Stimulated activated CD8-positive, alpha-beta memory T cell treated with anti-CD3 and anti-CD28 coated beads, Interleukin-12 subunit alpha, Interleukin-12 subunit beta, amount 100 ng/mL, for 24 hours (primary cell): Measurements from ENCODE around the gene EGR1.

Experiments used
- DNase-seq: peaks from one replicate; pipeline ENCODE4 v3.0.0-alpha.2; 2020; ENCODE audit errors: extremely low read depth

EGR1 gene

GRCh38 chr5:138465261-138466124, at the start of gene EGR1:
EGR1 (plus strand) TSS chr5:138465479; CDS start chr5:138465762, 283 bp downstream.
- DNase-seq = peak; percentile 84

- no peak for DNase-seq
These were observed 46.8 kb upstream of the EGR1 start for GRCh38 chr5:138418444-138418843.

DNA sequence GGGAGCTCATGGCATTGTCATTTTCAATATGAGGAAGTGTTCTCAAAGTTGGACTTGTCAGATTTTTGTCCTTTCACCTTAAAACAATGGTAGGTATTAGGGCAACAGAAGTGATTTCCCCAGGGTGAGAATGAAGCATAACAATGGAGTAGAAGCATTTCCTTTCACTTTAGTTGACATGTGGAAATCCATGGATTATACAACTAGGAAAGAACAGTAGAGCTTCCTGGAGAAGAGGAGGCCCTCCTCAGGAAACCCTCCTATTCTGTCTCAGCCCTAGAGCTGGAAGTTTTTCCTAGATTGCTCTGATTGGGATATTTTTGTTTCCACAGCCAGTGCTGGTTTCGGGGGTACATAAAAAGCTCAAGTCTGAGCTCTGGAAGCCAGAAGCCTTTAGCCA, 40.2 kb upstream of the EGR1 start:
- DNase-seq = no peak

DNA sequence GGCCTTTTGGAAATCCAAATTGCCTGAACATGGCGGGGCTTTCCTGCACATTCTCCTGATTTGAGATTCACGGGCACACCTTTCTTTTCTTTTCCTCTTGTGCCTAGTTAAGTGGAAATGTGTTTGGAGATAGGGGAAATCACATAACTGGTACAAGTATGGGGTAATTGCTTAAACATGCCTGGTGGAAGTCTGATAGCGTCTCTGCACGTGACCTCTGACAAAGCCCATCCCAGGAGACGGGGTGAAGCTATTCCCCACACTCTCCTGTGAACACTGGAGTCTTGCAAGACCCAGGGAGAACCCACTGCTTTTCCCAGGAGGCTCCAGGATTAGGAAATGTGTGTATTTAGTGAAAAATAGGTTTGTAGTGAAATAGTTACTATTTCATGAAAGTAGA, 29.3 kb upstream of the EGR1 start:
- no peak for DNase-seq

GRCh38 chr5:138438003-138438723, 27.1 kb upstream of the EGR1 start:
- DNase-seq = no peak

- DNase-seq = no peak
These were observed 26.4 kb upstream of the EGR1 start, which contains the start of gene REEP2 for GRCh38 chr5:138438724-138439476. REEP2 (plus strand) TSS chr5:138439057; CDS start chr5:138439209, 152 bp downstream.

GRCh38 chr5:138439477-138440158, 25.7 kb upstream of the EGR1 start:
- no peak for DNase-seq

DNA sequence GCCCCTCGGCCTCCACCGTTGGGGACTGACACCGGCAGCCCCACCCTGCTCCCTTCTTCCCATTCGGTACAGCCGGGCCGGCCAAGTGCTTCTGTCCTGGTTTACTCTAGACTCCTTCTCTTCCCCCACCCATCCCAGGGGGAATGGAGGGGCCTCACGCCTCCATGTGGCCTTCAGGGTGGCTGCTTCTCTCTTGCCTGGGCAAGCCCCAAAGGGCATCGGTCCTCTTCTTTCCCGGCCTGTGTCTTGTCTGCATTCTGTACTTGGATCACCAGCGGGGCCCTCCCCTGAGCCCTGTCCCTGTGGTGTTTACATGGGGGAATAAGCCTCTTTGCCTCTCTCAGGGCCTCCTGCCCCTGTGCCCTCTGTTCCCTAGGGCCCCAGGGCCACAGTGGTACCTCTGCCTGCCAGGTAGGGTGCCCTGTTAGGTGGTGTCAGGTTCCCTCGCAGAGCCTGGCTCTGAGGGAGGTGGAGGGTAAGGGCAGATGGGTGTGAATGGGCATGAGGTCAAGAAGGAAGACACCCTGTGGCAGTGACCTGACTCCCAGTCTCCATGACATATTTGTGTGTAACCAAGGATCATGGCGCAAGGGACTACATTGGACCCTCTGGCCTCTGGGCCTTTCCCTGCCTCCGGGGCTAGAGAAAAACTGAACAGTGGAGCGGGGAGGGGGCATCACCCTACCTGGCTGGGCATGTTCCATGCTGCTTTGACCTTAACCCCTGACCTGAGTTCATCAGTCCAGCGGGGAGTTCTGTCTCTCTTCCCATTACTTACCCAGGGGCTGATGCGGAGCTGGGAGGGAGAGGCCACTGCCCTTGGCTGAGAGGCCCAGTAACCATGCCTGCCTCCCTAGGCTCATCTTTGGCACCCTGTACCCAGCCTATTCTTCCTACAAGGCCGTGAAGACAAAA, 24.9 kb upstream of the EGR1 start:
- DNase-seq = no peak

GRCh38 chr5:138441221-138441620, 24.1 kb upstream of the EGR1 start:
- no peak for DNase-seq

GRCh38 chr5:138444078-138444773, 21.1 kb upstream of the EGR1 start:
- DNase-seq = no peak

- no peak for DNase-seq
These were observed 20.3 kb upstream of the EGR1 start for GRCh38 chr5:138444774-138445546.

DNA sequence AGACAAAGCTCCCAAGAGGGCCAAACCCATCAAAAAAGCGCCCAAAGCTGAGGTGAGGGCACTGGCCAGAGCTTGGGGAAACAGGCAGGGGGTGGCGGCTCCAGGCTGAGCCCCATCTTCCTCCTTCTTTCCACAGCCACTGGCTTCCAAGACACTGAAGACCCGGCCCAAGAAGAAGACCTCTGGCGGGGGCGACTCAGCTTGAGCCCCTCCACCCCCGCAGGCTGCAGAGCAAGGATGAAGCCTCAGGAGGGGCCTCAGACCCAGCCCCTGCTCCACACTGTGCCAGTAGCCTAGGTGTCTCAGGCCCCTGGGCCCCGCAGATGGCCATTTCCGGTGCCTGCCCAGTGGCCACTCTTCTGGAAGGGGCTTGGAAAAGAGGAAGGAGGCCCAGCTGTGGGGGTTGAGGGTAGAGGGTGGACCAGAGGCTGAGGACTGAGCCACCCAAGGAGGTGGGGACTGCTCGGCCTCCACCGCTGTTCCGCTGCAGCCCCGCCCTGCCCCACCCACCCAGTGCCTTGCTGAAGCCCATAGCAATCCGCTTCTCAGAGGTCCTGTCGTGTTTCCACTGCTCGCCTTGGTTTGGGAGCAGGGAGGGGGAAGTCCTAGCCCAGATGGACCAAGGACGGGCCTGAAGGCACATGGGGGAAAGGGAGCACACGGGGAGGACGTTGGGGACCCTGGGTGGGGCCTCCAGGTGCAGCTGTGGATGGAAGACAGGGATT, 19.6 kb upstream of the EGR1 start:
- DNase-seq = no peak

GRCh38 chr5:138448070-138448469, 17.2 kb upstream of the EGR1 start:
- no peak for DNase-seq

GRCh38 chr5:138448481-138449398, 16.5 kb upstream of the EGR1 start:
- no peak for DNase-seq

DNA sequence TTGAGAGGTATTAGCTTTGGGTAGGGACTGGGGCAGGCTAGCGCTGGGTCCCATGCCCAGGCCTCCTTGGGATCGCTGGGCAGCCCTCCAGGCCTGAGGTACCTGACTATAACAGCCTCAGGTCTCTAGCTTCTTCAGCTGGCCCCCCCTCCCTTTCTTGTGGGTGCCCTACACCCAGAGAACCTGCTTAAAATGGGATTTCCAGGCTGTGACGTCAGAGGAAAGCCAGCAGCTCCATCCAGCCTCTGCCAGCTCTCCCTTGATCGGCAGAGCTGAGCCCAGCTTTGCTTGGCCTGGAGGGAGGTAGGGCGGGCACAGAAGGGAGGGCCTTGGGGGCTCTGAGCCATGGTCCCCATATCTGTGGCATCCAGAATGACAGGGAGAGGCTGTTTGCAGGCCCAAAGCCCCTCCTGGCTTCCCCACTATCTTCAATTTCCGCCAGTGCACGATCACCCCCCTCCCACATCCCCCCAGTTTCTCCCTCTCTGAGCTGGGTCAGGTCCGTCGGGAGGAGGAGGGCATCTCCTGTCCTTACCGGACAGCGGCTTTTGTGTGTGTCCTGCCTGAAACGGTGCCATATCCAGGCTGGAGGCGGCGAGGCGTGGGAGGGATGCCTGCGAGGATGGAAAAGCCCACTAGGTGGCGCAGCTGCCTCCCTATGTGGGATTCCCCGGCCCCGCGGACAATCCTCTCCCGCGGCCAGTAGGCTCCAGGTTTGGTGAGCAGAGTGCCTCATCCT, 15.6 kb upstream of the EGR1 start:
- peak; percentile 55 for DNase-seq

DNA sequence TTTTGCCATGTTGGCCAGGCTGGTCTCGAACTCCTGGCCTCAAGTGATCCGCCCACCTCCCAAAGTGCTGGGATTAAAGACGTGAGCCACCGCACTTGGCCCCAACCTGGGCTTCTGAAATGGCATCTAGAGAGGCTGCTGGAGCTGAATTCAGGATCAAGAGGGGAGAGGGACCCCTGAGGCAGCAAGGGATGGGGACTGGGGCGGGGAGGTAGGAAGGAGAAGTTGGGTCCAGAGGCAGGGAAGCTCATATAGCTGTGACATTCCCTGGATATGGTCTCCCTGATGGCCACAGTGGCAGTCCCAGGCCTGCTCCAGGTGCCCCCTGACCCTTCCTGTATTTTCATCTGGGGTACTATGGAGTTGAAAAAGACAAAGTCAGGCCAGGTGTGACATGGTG, 14.3 kb upstream of the EGR1 start:
- no peak for DNase-seq

DNA sequence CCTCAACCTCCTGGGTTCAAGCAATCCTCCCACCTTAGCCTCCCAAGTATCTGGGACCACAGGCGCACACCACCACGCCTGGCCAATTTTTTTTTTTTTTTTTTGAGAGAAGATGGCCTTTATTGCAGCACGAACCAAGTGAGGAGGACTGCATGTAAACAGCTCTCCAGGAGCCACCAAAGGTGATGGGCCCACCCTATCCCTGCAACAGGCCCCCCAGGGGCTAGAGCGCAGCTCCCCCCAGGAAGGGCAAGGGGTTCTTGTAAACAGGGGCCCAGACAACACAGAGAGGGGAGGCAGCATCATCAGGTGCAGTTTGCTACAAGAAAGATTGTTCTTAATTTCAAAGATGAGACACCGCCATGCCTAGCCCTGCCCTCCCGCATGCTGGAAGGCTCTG, 12.6 kb upstream of the EGR1 start:
- no peak for DNase-seq
